GM18861 (cell line): ENCODE data around the gene VWA5A.
"Not testable (repeated sequence)": the region's sequence is repeated elsewhere in the genome, so short reads cannot be mapped to it uniquely, and the experiment has no call there.

ENCODE experiments used
- ATAC-seq: cut with Tn5 transposase; IDR thresholded peaks from one replicate; pipeline ENCODE4 v1.9.1; 2021; ENCODE audit not compliant: unreplicated experiment

The VWA5A gene

GRCh38 chr11:124093330-124093729 lies 21.9 kb upstream of the VWA5A start:
- no peak for ATAC-seq

DNA sequence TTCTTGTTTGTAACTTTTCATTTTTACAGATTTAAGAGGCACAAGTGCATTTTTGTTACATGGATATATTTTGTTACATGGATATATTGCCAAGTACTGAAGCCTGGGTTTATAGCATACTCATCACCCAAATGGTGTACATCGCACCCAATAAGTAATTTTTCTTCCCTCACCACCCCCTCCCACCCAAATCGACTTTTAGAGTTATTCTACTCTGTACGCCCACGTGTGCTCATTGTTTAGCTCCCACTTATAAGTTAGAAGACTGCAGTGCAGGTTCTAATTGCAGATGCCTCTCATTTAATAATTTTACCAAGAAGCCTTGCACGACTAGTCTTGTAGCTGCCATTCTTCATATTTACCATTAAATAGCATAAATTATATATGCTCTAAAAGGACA lies 20.5 kb upstream of the VWA5A start:
- no peak for ATAC-seq

DNA sequence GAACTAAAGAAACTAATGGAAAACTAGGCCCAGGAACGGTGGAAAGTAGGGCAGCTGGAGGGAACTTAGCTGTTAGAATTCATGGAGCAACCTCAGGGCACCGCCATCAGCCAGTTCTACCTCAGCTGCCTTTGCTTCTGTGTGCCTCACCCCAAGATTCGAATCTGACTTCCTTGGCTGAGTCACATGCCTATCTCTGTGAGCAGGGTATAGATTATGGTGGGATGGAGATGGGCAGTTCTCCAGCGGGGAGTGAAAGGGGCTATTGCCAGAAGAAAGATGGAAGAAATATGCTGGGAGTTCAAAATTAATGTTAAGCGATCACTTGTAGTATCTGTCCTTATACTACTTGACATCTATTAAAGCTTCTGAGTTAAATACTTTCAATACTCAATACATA lies 18.9 kb upstream of the VWA5A start:
- ATAC-seq, result no peak

DNA sequence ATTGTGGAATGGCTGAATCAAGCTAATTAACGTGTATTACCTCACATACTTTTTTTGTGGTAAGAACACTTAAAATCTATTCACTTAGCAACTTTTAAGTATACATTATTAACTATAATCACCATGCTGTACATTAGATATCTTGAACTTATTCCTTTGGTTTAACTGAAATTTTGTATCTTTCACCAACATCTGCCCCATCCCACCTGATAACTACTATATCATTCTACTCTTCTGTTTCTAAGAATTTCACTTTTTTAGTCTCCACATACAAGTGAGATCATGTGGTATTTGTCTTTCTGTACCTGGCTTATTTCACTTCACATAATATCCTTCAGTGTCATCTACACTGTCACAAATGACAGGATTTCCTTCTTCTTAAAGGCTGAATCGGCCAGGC lies 17.1 kb upstream of the VWA5A start:
- ATAC-seq, result no peak

DNA sequence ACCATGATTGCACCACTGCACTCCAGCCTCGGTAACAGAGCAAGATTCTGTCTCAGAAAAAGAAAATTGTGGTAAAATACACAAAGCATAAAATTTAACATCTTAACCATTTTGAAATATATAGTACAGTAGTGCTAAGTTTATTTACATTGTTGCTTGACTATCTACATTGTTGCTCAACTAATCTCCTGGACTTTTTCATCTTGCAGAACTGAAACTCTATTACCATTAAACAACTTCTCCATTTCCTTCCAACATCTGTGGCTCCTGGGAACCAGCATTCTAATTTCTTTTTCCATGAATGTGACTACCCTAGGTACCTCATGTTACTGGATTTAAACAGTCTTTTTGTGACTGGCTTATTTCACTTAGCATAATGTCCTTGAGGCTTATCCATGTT lies 13.5 kb upstream of the VWA5A start:
- no peak for ATAC-seq

GRCh38 chr11:124108156-124108555 lies 7.1 kb upstream of the VWA5A start:
- ATAC-seq, result no peak

GRCh38 chr11:124109377-124109776 lies 5.9 kb upstream of the VWA5A start:
- ATAC-seq, result no peak

GRCh38 chr11:124110201-124110600 lies 5.0 kb upstream of the VWA5A start:
- no peak for ATAC-seq

GRCh38 chr11:124113890-124114289 lies 1.4 kb upstream of the VWA5A start:
- ATAC-seq, result no peak

GRCh38 chr11:124115782-124116616 lies 749 bp downstream of the VWA5A start:
- ATAC-seq, result no peak

GRCh38 chr11:124119103-124119502 lies 3.9 kb downstream of the VWA5A start:
- ATAC-seq, result no peak

DNA sequence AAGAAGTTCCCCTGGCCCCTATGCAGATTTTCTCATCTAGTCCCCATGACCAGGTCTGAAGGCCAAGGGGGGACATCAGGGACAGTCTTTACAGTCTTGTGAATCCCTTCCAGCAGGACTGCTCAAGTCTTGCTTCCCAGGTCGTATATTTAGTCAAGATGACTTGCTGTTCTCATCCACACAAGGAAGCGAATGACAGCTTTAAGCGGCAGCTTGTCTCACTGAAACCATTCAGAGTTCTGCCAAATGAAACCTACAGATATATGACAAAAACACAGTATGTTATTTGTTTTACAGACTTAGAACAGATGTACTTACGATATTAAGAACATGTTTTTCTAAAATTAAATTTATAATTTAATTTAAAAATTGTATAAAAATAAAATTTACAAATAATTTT lies 5.6 kb downstream of the VWA5A start:
- no peak for ATAC-seq

DNA sequence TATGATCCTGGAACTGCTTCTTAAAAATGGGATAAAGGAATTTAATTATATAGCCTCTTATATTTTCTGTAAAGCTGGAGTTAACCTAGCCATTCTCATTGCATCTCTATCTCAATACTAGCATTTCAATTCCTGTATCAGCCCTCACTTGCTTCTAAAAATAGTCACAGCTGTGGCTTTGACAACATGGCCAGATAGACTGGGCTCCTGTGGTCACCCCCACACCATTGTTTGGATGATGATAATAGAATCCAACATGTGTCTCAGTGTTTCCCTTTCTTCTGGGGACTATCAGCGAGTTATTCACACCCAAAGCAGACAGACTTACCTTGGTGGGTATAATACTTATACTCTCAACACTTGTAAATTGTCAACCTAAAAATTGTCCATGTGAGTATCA lies 6.9 kb downstream of the VWA5A start:
- ATAC-seq, result no peak

DNA sequence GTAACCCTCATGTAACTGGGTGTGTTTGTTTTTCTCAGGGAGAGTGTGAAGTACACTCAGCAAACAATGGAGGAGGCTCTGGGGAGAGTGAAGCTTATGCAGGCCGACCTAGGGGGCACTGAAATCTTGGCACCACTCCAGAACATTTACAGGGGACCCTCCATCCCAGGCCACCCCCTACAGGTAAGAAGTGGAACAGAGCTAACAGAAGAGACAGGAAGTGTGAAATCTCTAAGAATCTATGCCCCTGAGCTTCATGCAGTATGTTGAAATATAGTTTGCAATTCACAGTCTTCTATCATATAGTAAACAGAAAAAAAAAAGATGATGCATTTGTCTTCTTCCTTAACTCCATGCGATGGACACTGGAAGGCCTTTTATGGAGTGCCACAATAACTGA lies 8.4 kb downstream of the VWA5A start:
- ATAC-seq, result no peak

DNA sequence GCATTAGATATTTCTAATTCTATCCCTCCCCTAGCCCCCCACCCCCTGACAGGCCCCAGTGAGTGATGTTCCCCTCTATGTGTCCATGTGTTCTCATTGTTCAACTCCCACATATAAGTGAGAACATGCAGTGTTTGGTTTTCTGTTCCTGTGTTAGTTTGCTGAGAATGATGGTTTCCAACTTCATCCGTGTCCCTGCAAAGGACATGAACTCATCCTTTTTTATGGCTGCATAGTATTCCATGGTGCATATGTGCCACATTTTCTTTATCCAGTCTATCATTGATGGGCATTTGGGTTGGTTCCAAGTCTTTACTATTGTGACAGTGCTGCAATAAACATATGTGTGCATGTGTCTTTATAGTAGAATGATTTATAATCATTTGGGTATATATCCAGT lies 11.9 kb downstream of the VWA5A start:
- not testable (repeated sequence) for ATAC-seq

DNA sequence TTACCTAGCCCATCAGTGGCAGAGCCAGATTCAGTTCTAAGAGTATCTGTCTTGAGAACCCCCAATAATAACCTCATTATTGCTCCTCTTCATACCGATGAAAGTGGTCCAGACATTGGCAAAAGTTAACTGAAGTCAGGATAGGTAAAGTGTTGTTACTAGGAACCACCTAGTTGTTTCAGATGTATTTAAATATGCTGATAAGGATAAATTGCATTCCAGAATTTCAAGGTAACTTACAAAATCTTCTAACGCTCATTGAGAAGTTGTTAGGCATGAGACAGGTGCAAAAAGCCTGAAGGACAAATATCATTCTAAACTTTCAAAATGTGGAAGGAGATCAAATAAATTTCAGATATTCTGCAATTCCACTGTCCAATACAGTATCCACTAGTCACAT lies 27.8 kb downstream of the VWA5A start:
- ATAC-seq, result no peak

DNA sequence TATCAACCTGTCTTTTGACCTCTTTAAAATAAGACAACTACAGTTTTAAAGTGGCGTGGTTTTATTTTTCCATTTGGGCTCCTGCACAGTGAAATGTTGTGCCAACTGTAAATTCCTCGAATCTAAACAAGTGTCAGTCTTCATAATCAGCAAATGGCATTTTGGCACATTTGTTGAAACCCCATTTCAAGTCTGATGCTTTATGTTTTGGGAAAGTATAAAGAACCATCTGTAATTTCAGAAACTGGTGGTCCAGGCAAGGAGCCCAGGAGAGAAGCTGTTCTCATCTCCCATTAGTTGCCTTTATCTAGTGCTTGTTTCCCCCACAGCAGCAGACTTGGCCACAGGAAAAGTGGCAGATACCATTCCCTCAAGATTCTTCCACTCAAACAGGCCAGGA lies 32.7 kb downstream of the VWA5A start:
- ATAC-seq, result no peak

DNA sequence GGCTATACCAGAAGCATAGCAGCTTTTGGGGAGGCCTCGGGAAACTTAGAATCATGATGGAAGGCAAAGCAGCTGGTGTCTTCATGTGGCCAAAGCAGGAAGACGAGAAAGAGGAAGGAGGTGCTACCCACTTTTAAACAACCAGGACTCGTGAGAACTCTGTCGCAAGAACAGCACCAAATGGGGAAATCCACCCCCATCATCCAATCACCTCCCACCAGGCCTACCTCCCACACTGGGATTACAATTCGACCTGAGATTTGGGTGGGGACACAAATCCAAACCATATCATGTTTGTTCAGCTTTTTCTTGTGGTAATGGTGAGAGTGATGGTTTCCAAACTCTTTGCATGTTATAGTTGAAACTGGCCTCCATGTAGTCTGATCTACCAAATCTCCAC lies 35.4 kb downstream of the VWA5A start:
- no peak for ATAC-seq

GRCh38 chr11:124152770-124153407 lies 37.6 kb downstream of the VWA5A start:
- ATAC-seq, result no peak

- ATAC-seq, result no peak
These were observed 38.6 kb downstream of the VWA5A start for GRCh38 chr11:124153821-124154220.

- ATAC-seq, result no peak
These were observed 44.2 kb downstream of the VWA5A start for GRCh38 chr11:124159481-124159880.

DNA sequence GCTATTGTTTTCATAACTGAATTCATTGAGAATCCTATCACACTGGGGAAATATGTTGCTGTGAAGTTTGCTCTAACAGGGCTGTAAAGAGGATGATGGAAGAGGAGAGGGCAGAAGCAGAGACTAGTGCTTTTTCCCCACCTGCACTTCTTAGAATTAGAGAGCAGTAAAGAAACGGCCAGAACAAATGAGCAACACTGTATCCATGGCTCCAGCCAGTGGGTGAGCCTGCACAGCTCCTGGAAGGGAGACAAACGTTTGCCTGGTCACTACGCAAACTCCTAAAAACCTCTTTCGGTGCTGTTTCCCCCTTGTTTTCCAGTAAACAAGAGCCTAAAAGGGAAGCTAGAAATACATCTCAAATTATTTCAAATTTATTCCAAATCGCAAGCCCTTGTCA lies 45.7 kb downstream of the VWA5A start:
- no peak for ATAC-seq

DNA sequence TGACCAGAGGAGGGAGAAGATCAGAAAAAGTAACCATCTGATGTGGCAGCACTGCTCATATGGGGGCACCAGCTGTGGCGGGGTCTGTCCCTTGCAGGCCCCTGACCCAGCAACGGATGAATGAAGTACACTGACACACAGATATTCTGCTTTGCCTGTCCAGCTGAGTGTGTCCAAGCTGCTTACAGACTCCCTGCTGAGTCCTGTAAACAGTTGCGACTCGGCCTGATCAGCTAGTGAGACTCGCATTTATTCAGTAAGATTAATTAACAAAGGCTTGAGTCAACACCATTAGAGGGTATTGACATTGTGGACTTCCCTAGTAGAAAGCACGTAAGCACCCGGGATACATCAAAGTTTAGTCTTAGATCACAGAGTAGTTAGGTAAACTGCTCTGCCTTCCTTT lies 52.6 kb downstream of the VWA5A start:
- no peak for ATAC-seq
